Breast epithelium (tissue), 4 donors: ENCODE results near the gene CDHR2. TPM values are rescaled to one million over a fixed set of nuclear protein-coding genes. Genes with fewer than 3 reads are reported as not detected.
"Not testable (repeated sequence)": the region's sequence is repeated elsewhere in the genome, so short reads cannot be mapped to it uniquely, and the experiment has no call there.

Experiments
- DNase-seq, 2 donors: peaks; one replicate each; pipeline ENCODE4 v3.0.0-alpha.2; 2019; ENCODE audit warnings: low spot score in 2 of 2
- H3K27ac ChIP-seq, 2 donors: fragments of 200-600 bp; sonication (generic) in 1 of 2; one replicate each; pipeline ENCODE4 v1.5.1; 2016 to 2019; ENCODE audit warnings: mild to moderate bottlenecking in 1 of 2
- H3K27me3 ChIP-seq, 2 donors: fragments of 200-600 bp; sonication (generic) in 1 of 2; one replicate each; pipeline versions ENCODE4 v1.5.1 to v1.6.0; 2017 to 2019; ENCODE audit warnings: control low read depth in 1 of 2, mild to moderate bottlenecking in 1 of 2
- H3K36me3 ChIP-seq: fragments of 200-600 bp; one replicate; pipeline ENCODE4 v1.5.1; 2019
- H3K4me1 ChIP-seq, 2 donors: fragments of 200-600 bp; sonication (generic); one replicate each; pipeline ENCODE4 v1.5.1; 2016 to 2019; ENCODE audit warnings: control low read depth in 1 of 2
- H3K4me3 ChIP-seq, 3 donors: fragments of 200-600 bp; sonication (generic); 1 replicate in 2 of 3; 2 replicates in 1 of 3; pipeline ENCODE4 v1.5.1; 2016 to 2019; ENCODE audit warnings: mild to moderate bottlenecking in 3 of 3, moderate library complexity in 2 of 3
- H3K9me3 ChIP-seq, 2 donors: fragments of 200-600 bp; sonication (generic) in 1 of 2; one replicate each; pipeline ENCODE4 v1.5.1; 2016 to 2019; ENCODE audit warnings: control low read depth in 1 of 2
- POLR2A ChIP-seq: fragments of 450-650 bp; IDR thresholded peaks from one replicate; pipeline ENCODE4 v1.6.1; 2016; ENCODE audit warnings: antibody characterized with exemption, mild to moderate bottlenecking, moderate library complexity
- POLR2AphosphoS5 ChIP-seq, 3 donors: sonication (generic); formaldehyde crosslinking; IDR thresholded peaks; one replicate each; pipeline ENCODE4 v1.6.1; 2017; ENCODE audit warnings: antibody characterized with exemption in 3 of 3
- intact Hi-C: fragments of 100-400 bp; cut with DNase I; formaldehyde crosslinking; loops from one replicate; pipeline ENCODE4 v1.15.1; 2023; ENCODE audit warnings: low total_unique reads
- total RNA-seq, 3 donors: library from RNA; depleted of rRNA; stranded (reverse); fragments of >200 nt; gene quantifications; one replicate each; pipeline ENCODE4 v1.1.0, GENCODE V29; 2016
- TF ChIP-seq, protein P1 (sequence below), 3 donors: fragments of 450-650 bp; IDR thresholded peaks; one replicate each; pipeline ENCODE4 v1.5.1; 2016 to 2017; ENCODE audit warnings: antibody characterized with exemption in 3 of 3, mild to moderate bottlenecking in 3 of 3, moderate library complexity in 3 of 3

The CDHR2 gene
- total RNA-seq, 3 donors from 2014 or later: 2.3 TPM; not detected in 2

DNA sequence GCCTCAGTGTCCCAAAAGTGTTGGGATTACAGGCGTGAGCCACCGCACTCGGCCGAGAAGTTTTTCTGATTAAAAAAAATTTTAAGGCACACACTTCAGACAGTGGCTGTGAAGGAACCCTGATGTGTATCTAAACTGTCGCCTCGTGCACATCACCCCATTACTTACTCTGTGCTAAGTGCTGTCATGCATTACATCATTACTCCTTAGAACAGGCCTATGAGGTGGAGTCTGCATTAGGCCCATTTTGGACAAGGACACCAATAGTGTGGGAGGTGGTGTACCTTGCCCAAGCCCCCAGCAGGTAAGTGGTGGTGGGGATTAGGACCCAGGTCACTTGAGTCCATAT, 3.8 kb upstream of the CDHR2 start:
- Histone ChIP-seq H3K4me3 (no peak overlapping the region), H3K27ac (no peak overlapping the region), H3K36me3 (no peaks in the 10 kb centered on the region), H3K9me3 (no peaks in the 10 kb centered on the region), H3K27me3 (no peaks in the 10 kb centered on the region), H3K4me1 (peaks cover 3 to 6% of the 10 kb centered on the region in 2 donors)
- intact Hi-C loops: no loop called here
- TF ChIP-seq, protein P1, sequence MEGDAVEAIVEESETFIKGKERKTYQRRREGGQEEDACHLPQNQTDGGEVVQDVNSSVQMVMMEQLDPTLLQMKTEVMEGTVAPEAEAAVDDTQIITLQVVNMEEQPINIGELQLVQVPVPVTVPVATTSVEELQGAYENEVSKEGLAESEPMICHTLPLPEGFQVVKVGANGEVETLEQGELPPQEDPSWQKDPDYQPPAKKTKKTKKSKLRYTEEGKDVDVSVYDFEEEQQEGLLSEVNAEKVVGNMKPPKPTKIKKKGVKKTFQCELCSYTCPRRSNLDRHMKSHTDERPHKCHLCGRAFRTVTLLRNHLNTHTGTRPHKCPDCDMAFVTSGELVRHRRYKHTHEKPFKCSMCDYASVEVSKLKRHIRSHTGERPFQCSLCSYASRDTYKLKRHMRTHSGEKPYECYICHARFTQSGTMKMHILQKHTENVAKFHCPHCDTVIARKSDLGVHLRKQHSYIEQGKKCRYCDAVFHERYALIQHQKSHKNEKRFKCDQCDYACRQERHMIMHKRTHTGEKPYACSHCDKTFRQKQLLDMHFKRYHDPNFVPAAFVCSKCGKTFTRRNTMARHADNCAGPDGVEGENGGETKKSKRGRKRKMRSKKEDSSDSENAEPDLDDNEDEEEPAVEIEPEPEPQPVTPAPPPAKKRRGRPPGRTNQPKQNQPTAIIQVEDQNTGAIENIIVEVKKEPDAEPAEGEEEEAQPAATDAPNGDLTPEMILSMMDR (IDR thresholded peaks at IDR 0.05): no peak
- TF ChIP-seq POLR2A: no peak
- no peak for TF ChIP-seq POLR2AphosphoS5 (IDR thresholded peaks at IDR 0.05)
- DNase-seq: no peak

DNA sequence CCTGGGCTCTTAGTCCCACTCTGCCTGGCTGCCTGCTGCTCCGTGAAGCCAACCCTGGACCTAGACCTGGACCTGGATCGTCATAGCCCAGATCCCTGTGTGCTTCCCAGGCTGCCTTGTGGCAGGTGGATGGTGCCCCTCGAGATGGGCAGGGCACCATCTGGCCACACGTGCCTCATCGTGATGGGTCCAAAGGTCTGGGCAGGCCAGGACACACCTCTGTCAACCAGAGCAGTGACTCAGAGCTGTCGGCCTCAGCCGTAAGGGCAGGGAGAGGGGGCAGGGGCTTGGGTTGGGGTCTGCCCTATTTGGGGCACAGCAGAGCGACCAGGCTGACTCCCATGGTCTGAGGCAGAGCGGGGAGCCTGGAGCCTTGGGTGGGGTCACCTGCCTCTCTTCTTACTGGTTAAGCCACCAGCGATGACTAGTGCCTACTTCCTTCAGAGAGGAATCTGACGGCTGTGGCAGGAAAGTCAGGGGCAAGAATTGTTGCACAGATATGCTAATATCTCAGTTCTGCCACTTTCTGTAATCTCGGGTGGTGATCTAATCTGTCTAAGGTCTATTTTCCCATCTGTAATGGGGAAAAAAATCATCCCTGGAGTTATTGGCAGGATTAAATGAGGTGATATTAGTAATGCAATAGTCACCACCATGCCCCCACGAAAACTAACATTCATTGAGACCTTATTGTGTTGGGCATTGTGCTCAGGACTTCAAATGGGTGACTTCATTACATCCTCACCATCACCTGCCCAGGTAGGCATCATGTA, 3.2 kb upstream of the CDHR2 start:
- intact Hi-C loops: no loop called here
- H3K27me3 ChIP-seq: no peaks in the 10 kb centered on the region
- no peak overlapping the region for H3K4me3 ChIP-seq
- TF ChIP-seq POLR2AphosphoS5 (IDR thresholded peaks at IDR 0.05) (no peak), POLR2A (no peak)
- TF ChIP-seq, protein P1 (IDR thresholded peaks at IDR 0.05): no peak
- no peak for DNase-seq
- no peaks in the 10 kb centered on the region for H3K9me3 ChIP-seq
- peaks cover 3 to 6% of the 10 kb centered on the region in 2 donors for H3K4me1 ChIP-seq
- H3K36me3 ChIP-seq: no peaks in the 10 kb centered on the region
- no peak overlapping the region for H3K27ac ChIP-seq

DNA sequence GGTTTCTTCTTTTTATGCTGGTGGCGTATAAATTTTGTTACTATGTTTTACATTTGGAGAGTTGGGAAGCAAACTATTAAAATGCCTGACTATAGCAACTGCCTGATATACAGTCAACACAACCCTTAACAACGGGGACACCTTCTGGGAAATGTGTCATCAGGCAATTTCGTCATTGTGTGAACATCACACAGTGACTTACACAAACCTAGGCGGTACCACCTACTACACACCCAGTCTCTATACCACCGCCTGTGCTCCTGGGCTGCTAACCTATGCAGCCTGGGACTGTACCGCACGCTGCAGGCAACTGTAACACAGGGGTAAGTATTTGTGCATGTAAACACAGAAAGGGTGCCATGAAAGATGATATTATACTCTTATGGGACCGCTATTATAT, 1.3 kb upstream of the CDHR2 start:
- H3K27ac ChIP-seq: no peak overlapping the region
- intact Hi-C loops: no loop called here
- DNase-seq: no peak
- H3K4me3 ChIP-seq: no peak overlapping the region
- H3K36me3 ChIP-seq: no peaks in the 10 kb centered on the region
- no peaks in the 10 kb centered on the region for H3K4me1 ChIP-seq
- H3K9me3 ChIP-seq: no peaks in the 10 kb centered on the region
- TF ChIP-seq POLR2A: no peak
- TF ChIP-seq, protein P1 (IDR thresholded peaks at IDR 0.05): no peak
- TF ChIP-seq POLR2AphosphoS5 (IDR thresholded peaks at IDR 0.05): no peak
- H3K27me3 ChIP-seq: peaks cover 0 to 9% of the 10 kb centered on the region in 2 donors

DNA sequence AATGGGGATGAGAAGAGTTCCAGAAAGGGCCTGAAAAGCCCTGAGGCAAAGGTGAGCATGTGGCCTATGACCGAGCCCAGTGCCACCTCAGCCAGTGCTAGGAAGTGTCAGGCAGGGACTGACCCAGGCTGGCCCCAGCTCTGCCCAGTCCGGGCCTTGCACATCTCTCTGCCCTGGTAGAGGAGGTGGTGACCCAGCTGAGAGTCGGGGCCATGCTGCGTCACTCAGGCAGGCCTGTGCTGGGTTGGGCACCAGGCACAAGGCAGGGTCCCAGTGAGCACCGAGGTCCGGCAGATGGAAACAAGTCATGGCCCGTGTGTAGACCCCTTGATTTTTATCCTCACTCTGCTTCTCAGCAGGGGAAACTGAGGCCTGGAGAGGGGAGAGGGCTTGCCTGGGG, 729 bp downstream of the CDHR2 start:
- intact Hi-C loops: no loop called here
- Histone ChIP-seq H3K4me1 (no peaks in the 10 kb centered on the region), H3K9me3 (no peaks in the 10 kb centered on the region), H3K27me3 (peaks cover 0 to 9% of the 10 kb centered on the region in 2 donors), H3K4me3 (no peak overlapping the region), H3K27ac (no peak overlapping the region), H3K36me3 (no peaks in the 10 kb centered on the region)
- DNase-seq: no peak
- no peak for TF ChIP-seq POLR2A
- TF ChIP-seq, protein P1 (IDR thresholded peaks at IDR 0.05): no peak
- TF ChIP-seq POLR2AphosphoS5 (IDR thresholded peaks at IDR 0.05): no peak

DNA sequence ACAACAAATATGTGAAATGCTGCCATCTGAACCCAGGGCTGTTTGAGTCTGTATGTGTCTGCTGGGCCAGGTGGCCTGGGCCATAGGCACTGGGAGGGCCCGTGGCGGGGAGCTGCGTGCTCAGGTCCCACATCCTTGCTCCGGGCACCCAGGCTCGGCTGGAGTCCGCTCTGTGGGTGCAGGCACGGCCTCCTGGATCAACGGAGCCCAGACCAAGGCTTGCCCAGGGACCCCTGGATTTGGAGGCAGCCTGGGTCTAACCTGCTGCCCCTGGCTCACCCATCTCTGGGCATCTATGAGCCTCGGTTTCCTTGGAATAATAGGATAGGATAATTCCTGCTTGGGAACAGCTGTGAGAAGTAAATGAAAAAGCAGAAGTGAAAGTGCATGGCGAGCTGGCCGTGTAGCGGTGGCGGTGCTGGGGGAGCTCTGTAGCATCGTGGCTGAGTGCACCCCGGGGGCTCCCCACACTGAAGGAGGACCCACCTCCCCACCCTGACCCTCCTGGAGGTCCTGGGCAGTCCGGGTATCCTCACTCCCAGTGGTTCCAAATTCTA, 1.2 kb downstream of the CDHR2 start:
- Histone ChIP-seq H3K9me3 (no peaks in the 10 kb centered on the region), H3K4me1 (no peaks in the 10 kb centered on the region), H3K27ac (no peak overlapping the region), H3K36me3 (no peaks in the 10 kb centered on the region), H3K27me3 (peaks cover 0 to 9% of the 10 kb centered on the region in 2 donors), H3K4me3 (no peak overlapping the region)
- no peak for DNase-seq
- TF ChIP-seq POLR2AphosphoS5 (IDR thresholded peaks at IDR 0.05): no peak
- TF ChIP-seq, protein P1 (IDR thresholded peaks at IDR 0.05): no peak
- no peak for TF ChIP-seq POLR2A
- intact Hi-C loops: no loop called here

DNA sequence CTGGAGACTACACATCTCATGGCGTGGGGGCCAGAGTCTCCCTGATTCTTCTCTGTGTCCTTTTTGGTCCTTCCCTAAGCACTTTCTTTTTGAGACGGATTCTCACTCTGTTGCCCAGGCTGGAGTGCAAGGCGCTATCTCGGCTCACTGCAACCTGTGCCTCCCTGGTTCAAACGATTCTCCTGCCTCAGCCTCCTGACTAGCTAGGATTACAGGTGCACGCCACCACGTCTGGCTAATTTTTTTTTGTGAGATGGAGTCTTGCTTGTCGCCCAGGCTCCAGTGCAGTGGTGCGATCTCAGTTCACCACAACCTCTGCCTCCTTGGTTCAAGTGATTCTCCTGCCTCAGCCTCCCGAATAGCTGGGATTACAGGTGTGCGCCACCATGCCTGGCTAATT, 1.8 kb downstream of the CDHR2 start:
- H3K9me3 ChIP-seq, H3K4me1 ChIP-seq, H3K27me3 ChIP-seq, H3K27ac ChIP-seq, DNase-seq, H3K36me3 ChIP-seq, intact Hi-C loops, H3K4me3 ChIP-seq: not testable (repeated sequence)
